ENCODE data around the gene WASF3. TPM values are rescaled to one million over a fixed set of nuclear protein-coding genes. Genes with fewer than 3 reads are reported as not detected.
A peak's percentile ranks its signal among the peaks of the same experiment; 100 is the strongest.

WASF3 gene
- total and polyA plus RNA-seq, 2 experiments from 2014 or later: 9.9 to 20.7 TPM

DNA sequence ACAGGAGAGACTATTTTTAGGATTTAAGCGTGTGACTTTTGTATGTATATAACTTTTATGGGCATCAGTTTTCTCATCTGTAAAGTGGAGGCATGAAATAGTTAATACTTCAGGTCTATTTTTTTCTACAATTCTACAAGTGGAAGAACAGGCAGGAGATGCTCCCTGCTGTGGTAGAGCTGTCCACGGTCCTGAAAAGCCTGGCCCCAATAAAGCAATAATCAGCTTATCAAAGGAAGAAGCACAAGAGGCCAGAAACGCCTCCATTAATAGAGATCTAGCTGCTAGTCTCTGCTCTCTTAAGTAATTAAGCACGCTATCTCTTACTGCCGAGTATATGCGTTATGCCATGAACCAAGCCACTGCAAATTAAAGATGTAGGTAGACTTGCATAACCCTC is 28.0 kb upstream of the WASF3 start:
- TF ChIP-seq CREB1 (CRISPR knock-in tag; IDR thresholded peaks at IDR 0.05; ENCODE audit: low read depth): no peak
- TF ChIP-seq, protein P1, sequence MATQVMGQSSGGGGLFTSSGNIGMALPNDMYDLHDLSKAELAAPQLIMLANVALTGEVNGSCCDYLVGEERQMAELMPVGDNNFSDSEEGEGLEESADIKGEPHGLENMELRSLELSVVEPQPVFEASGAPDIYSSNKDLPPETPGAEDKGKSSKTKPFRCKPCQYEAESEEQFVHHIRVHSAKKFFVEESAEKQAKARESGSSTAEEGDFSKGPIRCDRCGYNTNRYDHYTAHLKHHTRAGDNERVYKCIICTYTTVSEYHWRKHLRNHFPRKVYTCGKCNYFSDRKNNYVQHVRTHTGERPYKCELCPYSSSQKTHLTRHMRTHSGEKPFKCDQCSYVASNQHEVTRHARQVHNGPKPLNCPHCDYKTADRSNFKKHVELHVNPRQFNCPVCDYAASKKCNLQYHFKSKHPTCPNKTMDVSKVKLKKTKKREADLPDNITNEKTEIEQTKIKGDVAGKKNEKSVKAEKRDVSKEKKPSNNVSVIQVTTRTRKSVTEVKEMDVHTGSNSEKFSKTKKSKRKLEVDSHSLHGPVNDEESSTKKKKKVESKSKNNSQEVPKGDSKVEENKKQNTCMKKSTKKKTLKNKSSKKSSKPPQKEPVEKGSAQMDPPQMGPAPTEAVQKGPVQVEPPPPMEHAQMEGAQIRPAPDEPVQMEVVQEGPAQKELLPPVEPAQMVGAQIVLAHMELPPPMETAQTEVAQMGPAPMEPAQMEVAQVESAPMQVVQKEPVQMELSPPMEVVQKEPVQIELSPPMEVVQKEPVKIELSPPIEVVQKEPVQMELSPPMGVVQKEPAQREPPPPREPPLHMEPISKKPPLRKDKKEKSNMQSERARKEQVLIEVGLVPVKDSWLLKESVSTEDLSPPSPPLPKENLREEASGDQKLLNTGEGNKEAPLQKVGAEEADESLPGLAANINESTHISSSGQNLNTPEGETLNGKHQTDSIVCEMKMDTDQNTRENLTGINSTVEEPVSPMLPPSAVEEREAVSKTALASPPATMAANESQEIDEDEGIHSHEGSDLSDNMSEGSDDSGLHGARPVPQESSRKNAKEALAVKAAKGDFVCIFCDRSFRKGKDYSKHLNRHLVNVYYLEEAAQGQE (IDR thresholded peaks at IDR 0.05; ENCODE audit: unreplicated experiment): peak; percentile 93
- H3K79me2 ChIP-seq (replicated peaks; ENCODE audit: insufficient read depth): no peaks in the 10 kb centered on the region
- H3K27ac ChIP-seq (ENCODE audit: low read depth): no peak overlapping the region
- H3K4me2 ChIP-seq: no peak overlapping the region
- no peaks in the 10 kb centered on the region for H4K20me1 ChIP-seq (replicated peaks; ENCODE audit: insufficient read depth)
- no peak overlapping the region for H3K4me3 Mint-ChIP-seq
- no peaks in the 10 kb centered on the region for H3K9me2 ChIP-seq (ENCODE audit: insufficient read depth)
- peaks cover 16% of the 10 kb centered on the region for H3K4me1 ChIP-seq (ENCODE audit: insufficient read depth)
- DNase-seq (ENCODE audit: low spot score) (peak; percentile 78), ATAC-seq (peak; percentile 66)
- H3K9me3 Mint-ChIP-seq: no peaks in the 10 kb centered on the region
- H3K4me3 ChIP-seq: no peak overlapping the region
- H3K4me1 Mint-ChIP-seq: peaks cover 41% of the 10 kb centered on the region
- H3F3A ChIP-seq (replicated peaks; ENCODE audit: low read depth): no peaks in the 10 kb centered on the region
- H3K36me3 ChIP-seq (ENCODE audit: insufficient read depth): no peaks in the 10 kb centered on the region
- H3K27me3 ChIP-seq (ENCODE audit: insufficient read depth): no peaks in the 10 kb centered on the region
- no peak overlapping the region for H3K27ac Mint-ChIP-seq
- H3K27me3 Mint-ChIP-seq (ENCODE audit: insufficient read depth, low read depth, poor library complexity): no peaks in the 10 kb centered on the region
- H2AFZ ChIP-seq: no peak overlapping the region
- H3K36me3 Mint-ChIP-seq (ENCODE audit: low read depth): no peaks in the 10 kb centered on the region

DNA sequence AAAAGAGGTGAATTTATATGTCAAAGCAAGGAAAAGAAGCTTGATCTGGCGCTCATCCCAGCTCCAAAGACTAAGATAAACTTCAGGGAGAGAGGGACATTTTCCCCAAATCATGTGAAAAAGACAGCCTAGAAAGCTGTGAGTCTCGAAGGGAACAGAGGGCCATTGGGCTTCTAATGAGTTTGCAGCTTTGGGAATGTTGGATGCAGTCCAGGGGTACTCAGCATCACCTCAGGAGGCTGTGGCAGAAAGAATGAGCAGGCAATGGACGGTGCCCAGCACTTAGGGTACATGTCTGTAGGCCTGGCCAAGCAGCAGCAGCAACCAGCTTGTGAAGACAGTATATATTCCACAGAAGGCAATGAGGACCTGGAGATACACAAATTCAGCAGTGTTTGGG is 25.7 kb upstream of the WASF3 start:
- H3K9me2 ChIP-seq (ENCODE audit: insufficient read depth): no peaks in the 10 kb centered on the region
- ATAC-seq (no peak), DNase-seq (ENCODE audit: low spot score) (no peak)
- no peaks in the 10 kb centered on the region for H3K79me2 ChIP-seq (replicated peaks; ENCODE audit: insufficient read depth)
- H3K36me3 Mint-ChIP-seq (ENCODE audit: low read depth): no peaks in the 10 kb centered on the region
- H3K27ac Mint-ChIP-seq: 0 out of 2 replicates have a peak overlapping the region, but pooled peaks have one; percentile 49
- no peak overlapping the region for H3K4me2 ChIP-seq
- no peaks in the 10 kb centered on the region for H3K36me3 ChIP-seq (ENCODE audit: insufficient read depth)
- no peaks in the 10 kb centered on the region for H3K27me3 ChIP-seq (ENCODE audit: insufficient read depth)
- no peaks in the 10 kb centered on the region for H3F3A ChIP-seq (replicated peaks; ENCODE audit: low read depth)
- no peaks in the 10 kb centered on the region for H3K27me3 Mint-ChIP-seq (ENCODE audit: insufficient read depth, low read depth, poor library complexity)
- H3K4me3 ChIP-seq: no peak overlapping the region
- no peak overlapping the region for H3K27ac ChIP-seq (ENCODE audit: low read depth)
- TF ChIP-seq NANOG (IDR thresholded peaks at IDR 0.05; ENCODE audit: borderline replicate concordance): no peak
- no peaks in the 10 kb centered on the region for H4K20me1 ChIP-seq (replicated peaks; ENCODE audit: insufficient read depth)
- H3K4me1 ChIP-seq (ENCODE audit: insufficient read depth): peaks cover 16% of the 10 kb centered on the region
- peaks cover 34% of the 10 kb centered on the region for H3K4me1 Mint-ChIP-seq
- H3K4me3 Mint-ChIP-seq: no peak overlapping the region
- H2AFZ ChIP-seq: no peak overlapping the region
- H3K9me3 Mint-ChIP-seq: no peaks in the 10 kb centered on the region

DNA sequence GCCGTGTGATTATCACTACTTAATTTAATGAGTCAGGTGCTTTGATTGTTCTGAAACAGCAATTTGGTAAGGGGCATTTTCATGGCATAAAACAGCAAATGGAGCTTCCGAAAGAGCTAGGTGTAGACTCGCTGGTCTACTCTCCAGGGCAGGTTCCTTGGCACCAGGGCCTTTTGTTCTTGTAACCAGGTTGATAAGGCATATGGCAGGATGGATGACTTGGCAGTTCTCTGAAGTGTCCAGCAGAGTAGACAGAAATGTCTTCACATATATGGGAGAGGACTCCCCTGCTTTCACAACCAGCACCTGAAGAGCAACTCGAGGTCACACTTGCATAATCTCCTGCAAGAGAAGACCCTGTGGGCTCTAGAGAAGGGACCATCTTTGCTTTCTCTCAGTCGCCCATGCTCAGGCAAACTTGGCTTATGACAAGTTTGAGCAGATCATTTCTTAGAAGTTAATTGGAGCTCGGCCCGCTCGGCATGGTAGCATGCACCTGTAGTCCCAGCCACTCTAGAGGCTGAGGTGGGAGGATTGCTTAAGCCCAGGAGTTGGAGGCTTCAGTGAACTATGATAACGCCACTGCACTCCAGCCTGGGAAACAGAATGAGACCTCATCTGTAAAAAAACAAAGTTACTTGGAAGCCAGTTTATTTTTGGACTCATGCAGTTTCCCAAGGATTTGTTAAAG is 23.3 kb upstream of the WASF3 start:
- ATAC-seq (no peak), DNase-seq (ENCODE audit: low spot score) (no peak)
- no peaks in the 10 kb centered on the region for H3K27me3 ChIP-seq (ENCODE audit: insufficient read depth)
- H3K4me1 ChIP-seq (ENCODE audit: insufficient read depth): peaks cover under 1% of the 10 kb centered on the region; the same call in 1 of the 2 replicates
- H3K9me3 Mint-ChIP-seq: no peaks in the 10 kb centered on the region; the same call in 1 of the 3 replicates
- H3K27me3 Mint-ChIP-seq (ENCODE audit: insufficient read depth, low read depth, poor library complexity): no peaks in the 10 kb centered on the region
- H3K9me2 ChIP-seq (ENCODE audit: insufficient read depth): no peaks in the 10 kb centered on the region; the same call in 1 of the 2 replicates
- H3F3A ChIP-seq (replicated peaks; ENCODE audit: low read depth): no peaks in the 10 kb centered on the region
- no peak overlapping the region for H3K4me3 Mint-ChIP-seq
- H3K4me2 ChIP-seq: no peak overlapping the region
- no peak overlapping the region for H3K27ac Mint-ChIP-seq
- no peak overlapping the region for H3K27ac ChIP-seq (ENCODE audit: low read depth)
- no peak overlapping the region for H2AFZ ChIP-seq
- no peaks in the 10 kb centered on the region for H3K36me3 Mint-ChIP-seq (ENCODE audit: low read depth)
- no peaks in the 10 kb centered on the region for H4K20me1 ChIP-seq (replicated peaks; ENCODE audit: insufficient read depth)
- no peak overlapping the region for H3K4me3 ChIP-seq
- no peaks in the 10 kb centered on the region for H3K36me3 ChIP-seq (ENCODE audit: insufficient read depth)
- H3K79me2 ChIP-seq (replicated peaks; ENCODE audit: insufficient read depth): no peaks in the 10 kb centered on the region
- H3K4me1 Mint-ChIP-seq: peaks cover 14% of the 10 kb centered on the region
- TF ChIP-seq STAT1 (IDR thresholded peaks at IDR 0.05; ENCODE audit: unreplicated experiment): no peak
- no peak for TF ChIP-seq EZH2 (IDR thresholded peaks at IDR 0.05; ENCODE audit: low read depth, unreplicated experiment)
- TF ChIP-seq, protein P2, sequence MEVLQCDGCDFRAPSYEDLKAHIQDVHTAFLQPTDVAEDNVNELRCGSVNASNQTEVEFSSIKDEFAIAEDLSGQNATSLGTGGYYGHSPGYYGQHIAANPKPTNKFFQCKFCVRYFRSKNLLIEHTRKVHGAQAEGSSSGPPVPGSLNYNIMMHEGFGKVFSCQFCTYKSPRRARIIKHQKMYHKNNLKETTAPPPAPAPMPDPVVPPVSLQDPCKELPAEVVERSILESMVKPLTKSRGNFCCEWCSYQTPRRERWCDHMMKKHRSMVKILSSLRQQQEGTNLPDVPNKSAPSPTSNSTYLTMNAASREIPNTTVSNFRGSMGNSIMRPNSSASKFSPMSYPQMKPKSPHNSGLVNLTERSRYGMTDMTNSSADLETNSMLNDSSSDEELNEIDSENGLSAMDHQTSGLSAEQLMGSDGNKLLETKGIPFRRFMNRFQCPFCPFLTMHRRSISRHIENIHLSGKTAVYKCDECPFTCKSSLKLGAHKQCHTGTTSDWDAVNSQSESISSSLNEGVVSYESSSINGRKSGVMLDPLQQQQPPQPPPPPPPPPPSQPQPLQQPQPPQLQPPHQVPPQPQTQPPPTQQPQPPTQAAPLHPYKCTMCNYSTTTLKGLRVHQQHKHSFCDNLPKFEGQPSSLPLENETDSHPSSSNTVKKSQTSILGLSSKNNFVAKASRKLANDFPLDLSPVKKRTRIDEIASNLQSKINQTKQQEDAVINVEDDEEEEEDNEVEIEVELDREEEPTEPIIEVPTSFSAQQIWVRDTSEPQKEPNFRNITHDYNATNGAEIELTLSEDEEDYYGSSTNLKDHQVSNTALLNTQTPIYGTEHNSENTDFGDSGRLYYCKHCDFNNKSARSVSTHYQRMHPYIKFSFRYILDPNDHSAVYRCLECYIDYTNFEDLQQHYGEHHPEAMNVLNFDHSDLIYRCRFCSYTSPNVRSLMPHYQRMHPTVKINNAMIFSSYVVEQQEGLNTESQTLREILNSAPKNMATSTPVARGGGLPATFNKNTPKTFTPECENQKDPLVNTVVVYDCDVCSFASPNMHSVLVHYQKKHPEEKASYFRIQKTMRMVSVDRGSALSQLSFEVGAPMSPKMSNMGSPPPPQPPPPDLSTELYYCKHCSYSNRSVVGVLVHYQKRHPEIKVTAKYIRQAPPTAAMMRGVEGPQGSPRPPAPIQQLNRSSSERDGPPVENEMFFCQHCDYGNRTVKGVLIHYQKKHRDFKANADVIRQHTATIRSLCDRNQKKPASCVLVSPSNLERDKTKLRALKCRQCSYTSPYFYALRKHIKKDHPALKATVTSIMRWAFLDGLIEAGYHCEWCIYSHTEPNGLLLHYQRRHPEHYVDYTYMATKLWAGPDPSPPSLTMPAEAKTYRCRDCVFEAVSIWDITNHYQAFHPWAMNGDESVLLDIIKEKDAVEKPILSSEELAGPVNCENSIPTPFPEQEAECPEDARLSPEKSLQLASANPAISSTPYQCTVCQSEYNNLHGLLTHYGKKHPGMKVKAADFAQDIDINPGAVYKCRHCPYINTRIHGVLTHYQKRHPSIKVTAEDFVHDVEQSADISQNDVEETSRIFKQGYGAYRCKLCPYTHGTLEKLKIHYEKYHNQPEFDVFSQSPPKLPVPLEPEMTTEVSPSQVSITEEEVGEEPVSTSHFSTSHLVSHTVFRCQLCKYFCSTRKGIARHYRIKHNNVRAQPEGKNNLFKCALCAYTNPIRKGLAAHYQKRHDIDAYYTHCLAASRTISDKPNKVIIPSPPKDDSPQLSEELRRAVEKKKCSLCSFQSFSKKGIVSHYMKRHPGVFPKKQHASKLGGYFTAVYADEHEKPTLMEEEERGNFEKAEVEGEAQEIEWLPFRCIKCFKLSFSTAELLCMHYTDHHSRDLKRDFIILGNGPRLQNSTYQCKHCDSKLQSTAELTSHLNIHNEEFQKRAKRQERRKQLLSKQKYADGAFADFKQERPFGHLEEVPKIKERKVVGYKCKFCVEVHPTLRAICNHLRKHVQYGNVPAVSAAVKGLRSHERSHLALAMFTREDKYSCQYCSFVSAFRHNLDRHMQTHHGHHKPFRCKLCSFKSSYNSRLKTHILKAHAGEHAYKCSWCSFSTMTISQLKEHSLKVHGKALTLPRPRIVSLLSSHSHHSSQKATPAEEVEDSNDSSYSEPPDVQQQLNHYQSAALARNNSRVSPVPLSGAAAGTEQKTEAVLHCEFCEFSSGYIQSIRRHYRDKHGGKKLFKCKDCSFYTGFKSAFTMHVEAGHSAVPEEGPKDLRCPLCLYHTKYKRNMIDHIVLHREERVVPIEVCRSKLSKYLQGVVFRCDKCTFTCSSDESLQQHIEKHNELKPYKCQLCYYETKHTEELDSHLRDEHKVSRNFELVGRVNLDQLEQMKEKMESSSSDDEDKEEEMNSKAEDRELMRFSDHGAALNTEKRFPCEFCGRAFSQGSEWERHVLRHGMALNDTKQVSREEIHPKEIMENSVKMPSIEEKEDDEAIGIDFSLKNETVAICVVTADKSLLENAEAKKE (CRISPR knock-in tag; IDR thresholded peaks at IDR 0.05): no peak
- TF ChIP-seq CREB1 (CRISPR knock-in tag; IDR thresholded peaks at IDR 0.05; ENCODE audit: low read depth): no peak
- TF ChIP-seq NANOG (IDR thresholded peaks at IDR 0.05; ENCODE audit: borderline replicate concordance): no peak

All from GM23338 (cell line).